WTC11 (cell line): Measurements from ENCODE around the gene C4orf36. TPM values are rescaled to one million over a fixed set of nuclear protein-coding genes. Genes with fewer than 3 reads are reported as not detected.

Experiments used
- ATAC-seq: fragments of 200-7000 bp; cut with Tn5 transposase; 2 replicates; pipeline ENCODE4 v1.10.0; 2021; ENCODE audit warnings: mild to moderate bottlenecking, moderate library complexity
- CTCF ChIA-PET: fragments of 300-600 bp; sonication (Branson Sonifier 250); formaldehyde crosslinking; loops from one replicate; lab custom pipeline; 2021; ENCODE audit warnings: antibody characterized with exemption; lab: Charles Lee
- POLR2A ChIA-PET: fragments of 350-600 bp; sonication (Branson Sonifier 250); formaldehyde crosslinking; loops from one replicate; lab custom pipeline; 2021; ENCODE audit warnings: antibody characterized with exemption; lab: Charles Lee
- DNase-seq: peaks from one replicate; pipeline ENCODE4 v3.0.0; 2021; ENCODE audit warnings: low spot score
- H3K27ac Mint-ChIP-seq: 2 replicates; pipeline ENCODE4 v1.8.0; 2021; ENCODE audit warnings: mixed read lengths
- H3K27me3 Mint-ChIP-seq: 2 replicates; pipeline ENCODE4 v1.8.0; 2021; ENCODE audit warnings: low read depth, mild to moderate bottlenecking, moderate library complexity, mixed read lengths
- H3K36me3 Mint-ChIP-seq: 2 replicates; pipeline ENCODE4 v1.8.0; 2021; ENCODE audit warnings: mixed read lengths
- H3K4me1 Mint-ChIP-seq: 2 replicates; pipeline ENCODE4 v1.8.0; 2022; ENCODE audit warnings: mixed read lengths
- H3K4me3 Mint-ChIP-seq: 2 replicates; pipeline ENCODE4 v1.8.0; 2021; ENCODE audit warnings: mild to moderate bottlenecking, moderate library complexity, mixed read lengths
- H3K9me3 Mint-ChIP-seq: 2 replicates; pipeline ENCODE4 v1.8.0; 2021; ENCODE audit warnings: mixed read lengths
- CDX4 ChIP-seq: fragments of 250-450 bp; sonication (Bioruptor Pico); IDR thresholded peaks from 2 replicates; pipeline ENCODE4 v1.9.0; 2021; ENCODE audit warnings: moderate library complexity, mild to moderate bottlenecking, inconsistent platforms, borderline replicate concordance
- CREB1 ChIP-seq: sonication (generic); formaldehyde crosslinking; IDR thresholded peaks from 2 replicates; pipeline ENCODE4 v1.8.0; 2023; ENCODE audit warnings: mild to moderate bottlenecking, missing genetic modification reagents
- ELF4 ChIP-seq: sonication (generic); formaldehyde crosslinking; IDR thresholded peaks from 2 replicates; pipeline ENCODE4 v1.8.1; 2022; ENCODE audit warnings: low read depth, mild to moderate bottlenecking, moderate library complexity, missing genetic modification reagents
- ESRRA ChIP-seq: sonication (generic); formaldehyde crosslinking; IDR thresholded peaks from 2 replicates; pipeline ENCODE4 v1.8.1; 2022; ENCODE audit warnings: mild to moderate bottlenecking, missing genetic modification reagents, borderline replicate concordance
- FOXP4 ChIP-seq: sonication (generic); formaldehyde crosslinking; IDR thresholded peaks from 2 replicates; pipeline ENCODE4 v1.8.0; 2022; ENCODE audit warnings: mild to moderate bottlenecking, missing genetic modification reagents
- GRHL2 ChIP-seq: fragments of 250-450 bp; sonication (Bioruptor Pico); IDR thresholded peaks from 2 replicates; pipeline ENCODE4 v1.8.0; 2022; ENCODE audit warnings: mild to moderate bottlenecking, moderate library complexity; ENCODE audit not compliant: insufficient replicate concordance, severe bottlenecking
- NR3C1 ChIP-seq: sonication (generic); formaldehyde crosslinking; conservative IDR thresholded peaks from 2 replicates; pipeline ENCODE4 v1.8.1; 2023; ENCODE audit warnings: low read depth, mild to moderate bottlenecking, missing genetic modification reagents
- STAT6 ChIP-seq: sonication (generic); formaldehyde crosslinking; conservative IDR thresholded peaks from 2 replicates; pipeline ENCODE4 v1.8.1; 2023; ENCODE audit warnings: mild to moderate bottlenecking, low read depth, missing genetic modification reagents, moderate library complexity
- ZNF121 ChIP-seq: sonication (generic); formaldehyde crosslinking; IDR thresholded peaks from 2 replicates; pipeline ENCODE4 v1.8.0; 2023; ENCODE audit warnings: missing genetic modification reagents
- ZNF532 ChIP-seq: fragments of 250-450 bp; sonication (Bioruptor Pico); IDR thresholded peaks from 2 replicates; pipeline ENCODE4 v1.9.0; 2021; ENCODE audit warnings: mild to moderate bottlenecking, borderline replicate concordance
- total RNA-seq: library from RNA; stranded (reverse); gene quantifications from 3 replicates; pipeline ENCODE4 v1.2.3, GENCODE V29; 2021

The C4orf36 gene
- total RNA-seq, 1 experiment from 2014 or later = 0.79 TPM

- DNase-seq (no peak), ATAC-seq (no peak)
- Mint-ChIP-seq H3K4me1 (peaks cover 5% of the 10 kb centered on the region; the same call in 1 of the 2 replicates), H3K9me3 (no peaks in the 10 kb centered on the region), H3K27ac (no peak overlapping the region), H3K36me3 (peaks cover 4% of the 10 kb centered on the region; the same call in 1 of the 2 replicates), H3K4me3 (no peak overlapping the region), H3K27me3 (peaks cover 2% of the 10 kb centered on the region; the same call in 1 of the 2 replicates)
- ChIA-PET POLR2A (interaction anchor here (0.7 to 1.2 kb wide), 2 partner anchors 13 to 14 kb away, joined by 4 to 10 read pairs; partner anchors contain the start of gene AFF1), CTCF (interaction anchor here (0.6 to 3.8 kb wide), 45 partner anchors 8 to 426 kb away, joined by 3 to 68 read pairs (median 6); partner anchors contain the start of gene AFF1)
- TF ChIP-seq CREB1 (CRISPR knock-in tag) = no peak
- no peak for TF ChIP-seq NR3C1
- no peak for TF ChIP-seq FOXP4 (CRISPR knock-in tag)
These were observed 29.5 kb upstream of the C4orf36 start for GRCh38 chr4:86921608-86922252.

GRCh38 chr4:86919561-86920223 lies 27.5 kb upstream of the C4orf36 start:
- Mint-ChIP-seq H3K36me3 (no peaks in the 10 kb centered on the region), H3K4me3 (no peak overlapping the region), H3K4me1 (peaks cover 4% of the 10 kb centered on the region; the same call in 1 of the 2 replicates), H3K27ac (no peak overlapping the region), H3K27me3 (peaks cover 2% of the 10 kb centered on the region; the same call in 1 of the 2 replicates), H3K9me3 (no peaks in the 10 kb centered on the region)
- DNase-seq (no peak), ATAC-seq (no peak)
- ChIA-PET POLR2A (no interaction called here), CTCF (interaction anchor here (0.7 to 1.0 kb wide), 2 partner anchors 195 to 657 kb away, joined by 3 read pairs; no protein-coding TSS in a partner anchor)
- no peak for TF ChIP-seq CDX4 (CRISPR knock-in tag)
- no peak for TF ChIP-seq STAT6 (CRISPR knock-in tag)
- TF ChIP-seq ZNF121 (CRISPR knock-in tag) = no peak
- TF ChIP-seq ESRRA (CRISPR knock-in tag) = no peak
- TF ChIP-seq GRHL2 = no peak
- TF ChIP-seq ELF4 (CRISPR knock-in tag) = no peak
- no peak for TF ChIP-seq ZNF532 (CRISPR knock-in tag)
